ENCODE measurements around the gene NACC1.

Gene NACC1

DNA sequence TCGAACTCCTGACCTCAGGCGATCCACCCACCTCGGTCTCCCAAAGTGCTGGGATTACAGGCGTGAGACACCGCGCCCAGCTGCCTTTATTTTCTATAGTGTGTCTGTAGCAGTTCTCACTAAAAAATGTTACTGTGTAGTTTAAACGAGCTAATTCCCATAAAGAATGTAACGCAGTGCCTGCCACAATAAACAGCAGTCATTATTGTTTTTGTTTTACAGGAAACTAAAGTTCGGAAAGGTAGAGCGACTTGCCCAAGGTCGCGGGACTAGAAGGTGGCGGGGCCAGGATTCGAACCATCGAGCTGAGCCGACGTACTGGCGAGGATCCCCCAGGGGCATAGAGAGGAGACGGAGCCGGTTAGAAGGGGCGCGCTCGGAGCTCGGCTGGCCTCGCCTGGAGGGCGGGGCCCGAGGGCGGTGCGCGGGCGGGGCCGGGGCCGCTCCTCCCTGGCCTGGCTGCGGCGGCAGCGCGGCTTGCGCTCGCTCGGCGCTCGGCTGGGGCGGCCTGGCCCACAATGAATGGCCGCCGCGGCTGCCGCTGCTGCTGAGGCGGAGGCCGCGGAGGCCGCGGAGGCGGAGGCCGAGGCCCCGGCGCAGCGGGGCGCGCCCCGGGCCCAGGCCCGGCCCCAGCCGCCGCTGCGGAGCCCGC, at the start of gene NACC1:
Gene NACC1 (plus strand): TSS at position 493 of the 652 bp plus-strand sequence. CDS start 16,944 bp downstream, outside the sequence.
- Histone ChIP-seq H3K36me3 (ENCODE audit: control insufficient read depth in 2 of 2, insufficient read depth in 2 of 2, low read length in 2 of 2) (peaks cover 0 to 7% of the 10 kb centered on the region in 2 donors), H3K9me3 (ENCODE audit: control insufficient read depth in 2 of 2, low read length in 2 of 2) (no peaks in the 10 kb centered on the region), H3K27me3 (ENCODE audit: control insufficient read depth in 2 of 2, insufficient read depth in 2 of 2, low read length in 2 of 2) (no peaks in the 10 kb centered on the region), H3K9ac (ENCODE audit: low read depth in 1 of 2, low read length in 2 of 2) (peak within 1 kb of the TSS; percentile 79 to 81), H3K4me1 (ENCODE audit: control insufficient read depth in 2 of 2, insufficient read depth in 2 of 2, low read length in 2 of 2) (peaks cover 19 to 21% of the 10 kb centered on the region in 2 donors), H3K27ac (ENCODE audit: low read depth in 2 of 2, low read length in 2 of 2) (peak within 1 kb of the TSS; percentile 62 to 74), H3K4me3 (ENCODE audit: low read length in 2 of 2) (peak within 1 kb of the TSS; percentile 97 to 99)

DNA sequence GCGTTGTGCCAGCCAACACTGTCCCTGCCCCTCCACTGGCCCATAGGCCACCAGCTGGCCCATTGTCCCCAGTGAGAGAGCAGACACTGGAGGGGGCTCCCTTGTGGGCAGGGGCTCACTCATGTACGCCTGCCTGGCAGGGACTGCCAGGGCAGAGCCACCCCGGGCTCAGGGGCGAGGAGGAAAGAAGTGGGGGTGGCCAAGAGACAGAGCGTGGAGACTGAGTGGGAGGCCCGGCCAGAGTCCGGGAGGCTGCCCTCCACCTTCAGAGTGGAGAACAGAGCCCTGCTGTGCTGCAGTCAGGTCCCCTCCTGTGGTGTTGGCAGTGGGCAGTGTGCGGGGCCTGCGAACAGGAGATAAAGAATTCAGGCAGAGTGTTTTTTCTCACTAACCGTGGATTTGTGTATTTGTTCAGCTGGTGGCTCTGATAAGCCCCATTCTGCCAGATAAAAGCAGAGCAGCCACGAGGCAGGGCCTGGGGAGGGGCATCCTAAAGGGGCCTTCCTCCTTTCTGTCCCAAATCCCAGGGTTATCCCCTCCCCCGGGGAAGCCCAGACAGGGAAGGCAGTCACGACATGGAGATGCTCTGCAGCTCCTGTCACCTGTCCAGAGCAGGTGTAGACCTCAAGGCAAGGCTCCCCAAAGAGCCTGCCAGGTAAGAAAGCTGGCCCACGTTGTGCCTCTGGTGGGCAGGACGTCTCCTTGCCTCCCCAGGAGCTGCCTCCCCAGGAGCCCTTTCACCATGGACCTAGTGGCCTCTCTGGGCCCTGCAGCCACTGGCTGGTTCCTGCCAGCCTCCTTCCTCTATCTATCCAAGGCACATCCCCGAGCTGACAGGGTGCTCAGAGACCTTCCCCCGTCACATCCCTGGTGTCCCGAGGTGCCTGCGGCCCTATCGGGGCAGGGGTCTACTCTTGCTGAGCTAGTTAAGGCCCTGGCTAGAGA, 48.4 kb upstream of the NACC1 start:
- no peak overlapping the region for H3K27ac ChIP-seq (ENCODE audit: low read depth in 2 of 2, low read length in 2 of 2)
- H3K4me1 ChIP-seq (ENCODE audit: control insufficient read depth in 2 of 2, insufficient read depth in 2 of 2, low read length in 2 of 2), result peaks cover 22 to 27% of the 10 kb centered on the region in 2 donors
- no peaks in the 10 kb centered on the region for H3K9me3 ChIP-seq (ENCODE audit: control insufficient read depth in 2 of 2, low read length in 2 of 2)
- H3K36me3 ChIP-seq (ENCODE audit: control insufficient read depth in 2 of 2, insufficient read depth in 2 of 2, low read length in 2 of 2), result peaks cover 5 to 10% of the 10 kb centered on the region in 2 donors
- no peaks in the 10 kb centered on the region for H3K27me3 ChIP-seq (ENCODE audit: control insufficient read depth in 2 of 2, insufficient read depth in 2 of 2, low read length in 2 of 2)
- no peak overlapping the region for H3K4me3 ChIP-seq (ENCODE audit: low read length in 2 of 2)
- H3K9ac ChIP-seq (ENCODE audit: low read depth in 1 of 2, low read length in 2 of 2), result no peak overlapping the region

DNA sequence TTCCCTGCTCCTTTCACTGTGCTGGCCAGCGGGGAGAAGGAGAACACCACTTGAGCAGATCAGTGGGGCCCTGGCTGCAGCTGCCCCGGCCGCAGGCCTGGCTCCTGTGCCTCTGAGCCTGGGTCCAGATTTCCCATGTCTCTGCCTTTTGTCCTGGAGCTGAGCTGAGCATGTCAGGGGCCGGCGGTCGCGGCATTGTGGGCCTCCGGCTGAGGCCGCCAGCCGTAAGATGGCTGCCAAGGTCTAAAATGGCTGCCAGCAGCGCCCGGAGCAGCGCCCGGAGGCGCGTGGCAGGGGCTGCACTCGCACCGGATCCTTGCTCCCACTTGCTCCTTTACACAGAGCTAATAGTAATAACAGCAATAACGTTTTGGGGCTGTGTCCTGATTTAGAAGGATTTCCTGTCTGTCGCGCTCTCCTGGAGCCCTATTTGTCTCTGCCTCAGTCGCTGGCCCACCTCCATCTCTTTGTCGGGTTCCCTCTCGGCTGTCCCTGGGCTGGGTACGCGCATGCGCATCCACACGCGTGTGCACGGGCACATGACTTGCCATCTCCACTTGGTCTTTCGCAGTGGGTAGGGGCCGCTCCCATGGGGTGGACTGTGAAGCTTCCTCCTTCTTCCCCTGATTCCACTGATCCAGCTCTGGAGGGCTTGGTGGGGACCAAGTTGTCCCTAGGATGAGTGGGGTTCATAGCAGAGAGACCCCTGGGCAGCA, 47.5 kb upstream of the NACC1 start:
- H3K4me3 ChIP-seq (ENCODE audit: low read length in 2 of 2), result no peak overlapping the region
- H3K27me3 ChIP-seq (ENCODE audit: control insufficient read depth in 2 of 2, insufficient read depth in 2 of 2, low read length in 2 of 2), result no peaks in the 10 kb centered on the region
- H3K27ac ChIP-seq (ENCODE audit: low read depth in 2 of 2, low read length in 2 of 2), result no peak overlapping the region
- peaks cover 5 to 12% of the 10 kb centered on the region in 2 donors for H3K36me3 ChIP-seq (ENCODE audit: control insufficient read depth in 2 of 2, insufficient read depth in 2 of 2, low read length in 2 of 2)
- peaks cover 22 to 27% of the 10 kb centered on the region in 2 donors for H3K4me1 ChIP-seq (ENCODE audit: control insufficient read depth in 2 of 2, insufficient read depth in 2 of 2, low read length in 2 of 2)
- H3K9ac ChIP-seq (ENCODE audit: low read depth in 1 of 2, low read length in 2 of 2), result no peak overlapping the region
- H3K9me3 ChIP-seq (ENCODE audit: control insufficient read depth in 2 of 2, low read length in 2 of 2), result no peaks in the 10 kb centered on the region

DNA sequence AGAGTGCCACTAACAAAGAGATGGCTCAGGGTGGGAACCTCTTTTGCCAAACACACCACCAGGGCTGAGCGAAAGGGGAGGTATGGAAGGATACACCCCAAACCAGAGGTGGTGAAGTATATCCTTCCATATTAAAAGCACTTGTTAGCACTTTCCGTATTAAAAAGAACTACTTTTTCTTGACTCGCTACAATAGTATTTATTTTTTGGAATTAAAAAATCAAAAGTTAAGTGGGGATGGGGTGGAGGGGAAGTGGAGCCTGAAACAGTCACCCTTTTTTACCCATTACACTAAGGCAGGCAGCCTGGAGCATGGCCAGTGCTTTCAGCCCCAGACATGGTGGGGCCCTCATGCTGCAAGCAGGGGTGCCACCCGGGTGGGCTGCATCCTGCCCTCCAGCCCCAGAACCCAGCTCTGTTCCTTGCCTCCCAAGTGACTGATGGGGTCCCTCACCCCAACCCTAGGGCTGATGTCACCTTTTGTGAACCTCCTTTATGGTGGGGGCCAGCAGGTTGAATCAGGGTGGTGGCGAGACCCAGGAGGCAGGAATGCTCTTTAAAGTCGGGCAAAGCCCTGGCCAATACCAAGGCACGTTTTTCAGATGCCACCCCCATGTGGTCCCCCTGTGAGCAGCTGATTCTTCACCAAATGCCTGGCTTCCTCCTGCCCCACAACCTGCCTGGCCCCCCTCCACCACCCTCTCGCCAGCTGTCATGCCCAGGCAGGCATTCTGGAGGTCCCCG, 46.4 kb upstream of the NACC1 start:
- Histone ChIP-seq H3K4me3 (ENCODE audit: low read length in 2 of 2) (no peak overlapping the region), H3K27ac (ENCODE audit: low read depth in 2 of 2, low read length in 2 of 2) (no peak overlapping the region)

DNA sequence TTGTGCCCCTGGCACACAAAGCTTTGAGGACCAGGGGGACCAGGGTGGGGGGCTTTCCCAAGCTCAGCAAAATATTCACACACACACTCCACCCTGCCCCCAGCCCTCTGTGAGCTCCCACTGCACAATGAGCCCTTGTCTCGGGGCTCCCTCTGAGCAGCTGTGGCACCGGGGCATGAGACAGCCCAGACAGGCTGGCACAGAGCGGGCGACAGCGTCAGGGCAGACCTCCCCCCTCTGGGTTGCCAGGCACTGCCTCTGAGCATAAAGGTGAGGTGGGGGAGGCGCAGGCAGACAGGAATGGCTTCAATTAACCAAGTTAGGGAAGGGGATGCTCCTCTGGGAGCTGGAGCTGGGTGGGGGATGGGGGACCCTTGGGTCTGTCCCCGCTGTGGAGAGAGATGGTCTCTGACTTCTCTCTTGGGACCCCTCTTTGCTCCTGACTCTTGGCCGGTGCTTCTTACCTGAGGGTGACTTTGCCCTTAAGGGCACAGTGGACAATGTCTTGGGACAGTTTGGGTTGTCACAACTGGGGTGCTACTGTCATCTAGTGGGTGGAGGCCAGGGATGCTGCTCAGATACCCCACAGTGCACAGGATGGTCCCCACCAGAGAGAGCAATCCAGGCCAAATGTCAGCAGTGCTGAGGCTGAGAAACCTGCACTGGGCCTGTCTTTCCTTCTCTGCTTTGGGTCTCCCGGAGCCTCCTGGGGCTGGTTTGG, 45.7 kb upstream of the NACC1 start:
- H3K4me1 ChIP-seq (ENCODE audit: control insufficient read depth in 2 of 2, insufficient read depth in 2 of 2, low read length in 2 of 2), result peaks cover 15 to 24% of the 10 kb centered on the region in 2 donors
- H3K4me3 ChIP-seq (ENCODE audit: low read length in 2 of 2), result no peak overlapping the region
- H3K27ac ChIP-seq (ENCODE audit: low read depth in 2 of 2, low read length in 2 of 2), result no peak overlapping the region
- no peak overlapping the region for H3K9ac ChIP-seq (ENCODE audit: low read depth in 1 of 2, low read length in 2 of 2)
- H3K9me3 ChIP-seq (ENCODE audit: control insufficient read depth in 2 of 2, low read length in 2 of 2), result no peaks in the 10 kb centered on the region
- no peaks in the 10 kb centered on the region for H3K27me3 ChIP-seq (ENCODE audit: control insufficient read depth in 2 of 2, insufficient read depth in 2 of 2, low read length in 2 of 2)
- peaks cover 12 to 17% of the 10 kb centered on the region in 2 donors for H3K36me3 ChIP-seq (ENCODE audit: control insufficient read depth in 2 of 2, insufficient read depth in 2 of 2, low read length in 2 of 2)

More for the DNA sequence above, 46.4 kb upstream of the NACC1 start:
- H3K36me3 ChIP-seq (ENCODE audit: control insufficient read depth in 2 of 2, insufficient read depth in 2 of 2, low read length in 2 of 2), result peaks cover 12 to 17% of the 10 kb centered on the region in 2 donors
- H3K9ac ChIP-seq (ENCODE audit: low read depth in 1 of 2, low read length in 2 of 2), result no peak overlapping the region
- H3K4me1 ChIP-seq (ENCODE audit: control insufficient read depth in 2 of 2, insufficient read depth in 2 of 2, low read length in 2 of 2), result peaks cover 22 to 26% of the 10 kb centered on the region in 2 donors
- no peaks in the 10 kb centered on the region for H3K9me3 ChIP-seq (ENCODE audit: control insufficient read depth in 2 of 2, low read length in 2 of 2)
- no peaks in the 10 kb centered on the region for H3K27me3 ChIP-seq (ENCODE audit: control insufficient read depth in 2 of 2, insufficient read depth in 2 of 2, low read length in 2 of 2)

DNA sequence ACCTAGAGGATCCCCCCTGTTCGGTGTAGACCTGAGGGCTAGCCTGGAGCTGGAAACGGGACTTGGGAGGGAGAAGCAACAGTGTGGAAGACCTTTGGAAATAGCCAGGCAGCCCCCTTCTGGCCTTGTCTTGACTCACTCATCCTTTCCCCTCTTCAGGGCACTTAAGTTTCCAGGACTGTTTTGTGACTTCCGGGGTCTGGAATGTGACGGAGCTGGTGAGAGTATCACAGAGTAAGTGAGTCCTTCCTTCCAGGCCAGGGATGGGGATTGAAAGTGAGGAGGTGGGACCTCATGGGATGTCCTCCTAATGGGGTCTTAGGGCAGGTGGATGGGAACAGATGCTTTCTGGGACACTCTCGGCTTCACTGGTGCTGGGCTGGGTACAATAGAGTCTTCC, 44.8 kb upstream of the NACC1 start:
- no peak overlapping the region for H3K4me3 ChIP-seq (ENCODE audit: low read length in 2 of 2)
- H3K4me1 ChIP-seq (ENCODE audit: control insufficient read depth in 2 of 2, insufficient read depth in 2 of 2, low read length in 2 of 2), result peaks cover 17 to 23% of the 10 kb centered on the region in 2 donors
- no peak overlapping the region for H3K27ac ChIP-seq (ENCODE audit: low read depth in 2 of 2, low read length in 2 of 2)
- H3K36me3 ChIP-seq (ENCODE audit: control insufficient read depth in 2 of 2, insufficient read depth in 2 of 2, low read length in 2 of 2), result peaks cover 12 to 17% of the 10 kb centered on the region in 2 donors
- no peak overlapping the region for H3K9ac ChIP-seq (ENCODE audit: low read depth in 1 of 2, low read length in 2 of 2)
- no peaks in the 10 kb centered on the region for H3K9me3 ChIP-seq (ENCODE audit: control insufficient read depth in 2 of 2, low read length in 2 of 2)
- no peaks in the 10 kb centered on the region for H3K27me3 ChIP-seq (ENCODE audit: control insufficient read depth in 2 of 2, insufficient read depth in 2 of 2, low read length in 2 of 2)

DNA sequence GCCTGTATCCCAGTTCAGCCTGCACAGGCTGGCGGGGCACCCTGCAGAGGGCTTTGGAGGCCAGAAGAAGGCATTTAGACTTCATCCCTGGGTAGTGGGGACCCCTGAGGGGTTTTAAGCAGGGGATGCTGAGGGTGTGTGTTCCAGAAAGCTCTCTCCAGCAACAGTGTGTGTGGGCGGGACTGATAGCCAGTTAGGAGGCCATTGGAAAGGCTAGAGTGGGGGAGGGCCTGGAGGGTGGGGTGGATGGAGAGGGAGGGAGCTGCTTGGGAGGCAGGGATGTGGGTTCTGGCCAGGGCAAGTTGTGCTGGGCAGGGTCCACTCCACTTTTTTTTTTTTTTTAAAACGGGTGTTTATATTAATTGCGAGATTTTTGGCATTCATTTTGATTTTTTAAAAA, 43.7 kb upstream of the NACC1 start:
- no peak overlapping the region for H3K4me3 ChIP-seq (ENCODE audit: low read length in 2 of 2)
- peaks cover 12 to 17% of the 10 kb centered on the region in 2 donors for H3K36me3 ChIP-seq (ENCODE audit: control insufficient read depth in 2 of 2, insufficient read depth in 2 of 2, low read length in 2 of 2)
- no peak overlapping the region for H3K9ac ChIP-seq (ENCODE audit: low read depth in 1 of 2, low read length in 2 of 2)
- peaks cover 27% of the 10 kb centered on the region in 2 donors for H3K4me1 ChIP-seq (ENCODE audit: control insufficient read depth in 2 of 2, insufficient read depth in 2 of 2, low read length in 2 of 2)
- H3K27me3 ChIP-seq (ENCODE audit: control insufficient read depth in 2 of 2, insufficient read depth in 2 of 2, low read length in 2 of 2), result no peaks in the 10 kb centered on the region
- H3K9me3 ChIP-seq (ENCODE audit: control insufficient read depth in 2 of 2, low read length in 2 of 2), result no peaks in the 10 kb centered on the region
- H3K27ac ChIP-seq (ENCODE audit: low read depth in 2 of 2, low read length in 2 of 2), result no peak overlapping the region

DNA sequence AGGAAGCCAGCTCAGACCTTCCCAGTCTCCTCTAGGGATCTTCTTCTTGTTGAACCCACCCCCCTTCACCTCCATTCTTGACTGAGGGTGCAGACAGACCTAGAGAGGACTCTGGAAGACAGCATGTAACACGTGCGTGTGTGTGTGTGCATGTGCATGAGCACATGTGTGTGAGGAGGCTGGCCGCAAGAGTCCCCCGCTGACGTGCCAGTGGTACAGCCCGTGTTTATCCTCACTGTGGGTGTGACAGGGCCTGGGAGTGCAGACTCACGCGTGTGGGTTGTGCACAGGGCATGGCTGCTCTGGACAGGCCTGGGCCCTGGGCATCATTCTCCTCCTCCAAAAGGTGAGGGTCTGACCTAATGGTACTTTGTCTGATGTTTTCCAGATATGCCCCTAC, 41.7 kb upstream of the NACC1 start:
- H3K4me3 ChIP-seq (ENCODE audit: low read length in 2 of 2), result no peak overlapping the region
- peaks cover 12 to 17% of the 10 kb centered on the region in 2 donors for H3K36me3 ChIP-seq (ENCODE audit: control insufficient read depth in 2 of 2, insufficient read depth in 2 of 2, low read length in 2 of 2)
- no peaks in the 10 kb centered on the region for H3K27me3 ChIP-seq (ENCODE audit: control insufficient read depth in 2 of 2, insufficient read depth in 2 of 2, low read length in 2 of 2)
- no peak overlapping the region for H3K9ac ChIP-seq (ENCODE audit: low read depth in 1 of 2, low read length in 2 of 2)
- no peaks in the 10 kb centered on the region for H3K9me3 ChIP-seq (ENCODE audit: control insufficient read depth in 2 of 2, low read length in 2 of 2)
- H3K4me1 ChIP-seq (ENCODE audit: control insufficient read depth in 2 of 2, insufficient read depth in 2 of 2, low read length in 2 of 2), result peaks cover 28 to 37% of the 10 kb centered on the region in 2 donors
- H3K27ac ChIP-seq (ENCODE audit: low read depth in 2 of 2, low read length in 2 of 2), result no peak overlapping the region

DNA sequence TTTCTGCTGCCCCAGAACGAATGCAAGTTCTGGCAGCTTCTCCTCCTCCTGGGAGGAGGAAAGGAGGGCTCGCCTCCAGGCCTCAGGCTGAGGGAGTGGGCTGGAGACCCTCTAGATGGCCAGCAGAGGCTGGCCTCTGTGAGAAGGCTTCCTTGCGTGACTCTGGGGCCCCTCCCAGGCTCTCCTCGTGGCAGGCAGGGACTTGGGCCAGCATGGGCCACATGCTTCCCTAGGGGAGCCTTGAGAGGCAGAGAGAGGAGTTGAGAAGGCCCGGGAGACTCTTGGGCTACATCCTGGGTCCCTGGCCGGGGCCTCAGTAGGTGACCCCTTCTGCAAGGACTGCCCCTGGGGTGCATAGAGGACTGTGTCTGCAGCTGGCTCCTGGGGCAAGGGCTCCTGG, 41.3 kb upstream of the NACC1 start:
- no peak overlapping the region for H3K9ac ChIP-seq (ENCODE audit: low read depth in 1 of 2, low read length in 2 of 2)
- H3K9me3 ChIP-seq (ENCODE audit: control insufficient read depth in 2 of 2, low read length in 2 of 2), result no peaks in the 10 kb centered on the region
- peaks cover 12 to 17% of the 10 kb centered on the region in 2 donors for H3K36me3 ChIP-seq (ENCODE audit: control insufficient read depth in 2 of 2, insufficient read depth in 2 of 2, low read length in 2 of 2)
- no peak overlapping the region for H3K4me3 ChIP-seq (ENCODE audit: low read length in 2 of 2)
- H3K27ac ChIP-seq (ENCODE audit: low read depth in 2 of 2, low read length in 2 of 2), result no peak overlapping the region
- H3K4me1 ChIP-seq (ENCODE audit: control insufficient read depth in 2 of 2, insufficient read depth in 2 of 2, low read length in 2 of 2), result peaks cover 28 to 37% of the 10 kb centered on the region in 2 donors
- H3K27me3 ChIP-seq (ENCODE audit: control insufficient read depth in 2 of 2, insufficient read depth in 2 of 2, low read length in 2 of 2), result no peaks in the 10 kb centered on the region

Measured in mucosa of rectum (tissue), 2 donors.